ENCODE measurements around the gene GAS2.
"Not testable (repeated sequence)": the region's sequence is repeated elsewhere in the genome, so short reads cannot be mapped to it uniquely, and the experiment has no call there.

GAS2 gene

GRCh38 chr11:22633354-22633902 lies 33.0 kb upstream of the GAS2 start:
- TF ChIP-seq CTCF (conservative IDR thresholded peaks at IDR 0.05; ENCODE audit: low read depth, low read length) = no peak
- H3K4me3 ChIP-seq (ENCODE audit: low read length) = no peak overlapping the region
- no peak for DNase-seq (ENCODE audit: low read depth)

- peak; percentile 6 for DNase-seq (ENCODE audit: low read depth)
- no peak for TF ChIP-seq CTCF (conservative IDR thresholded peaks at IDR 0.05; ENCODE audit: low read depth, low read length)
- H3K4me3 ChIP-seq (ENCODE audit: low read length) = no peak overlapping the region
Observed at GRCh38 chr11:22634897-22635629, 31.3 kb upstream of the GAS2 start.

GRCh38 chr11:22635689-22636088 lies 30.7 kb upstream of the GAS2 start:
- no peak for TF ChIP-seq CTCF (conservative IDR thresholded peaks at IDR 0.05; ENCODE audit: low read depth, low read length)
- DNase-seq (ENCODE audit: low read depth) = no peak
- no peak overlapping the region for H3K4me3 ChIP-seq (ENCODE audit: low read length)

GRCh38 chr11:22640862-22641261 lies 25.5 kb upstream of the GAS2 start:
- no peak for TF ChIP-seq CTCF (conservative IDR thresholded peaks at IDR 0.05; ENCODE audit: low read depth, low read length)
- no peak for DNase-seq (ENCODE audit: low read depth)
- no peak overlapping the region for H3K4me3 ChIP-seq (ENCODE audit: low read length)

GRCh38 chr11:22641559-22641958 lies 24.9 kb upstream of the GAS2 start:
- no peak for TF ChIP-seq CTCF (conservative IDR thresholded peaks at IDR 0.05; ENCODE audit: low read depth, low read length)
- H3K4me3 ChIP-seq (ENCODE audit: low read length) = no peak overlapping the region
- DNase-seq (ENCODE audit: low read depth) = no peak

GRCh38 chr11:22652346-22652745 lies 14.1 kb upstream of the GAS2 start:
- not testable (repeated sequence) for H3K4me3 ChIP-seq (ENCODE audit: low read length); DNase-seq (ENCODE audit: low read depth)

GRCh38 chr11:22656130-22656529 lies 10.3 kb upstream of the GAS2 start:
- H3K4me3 ChIP-seq (ENCODE audit: low read length) = no peak overlapping the region
- TF ChIP-seq CTCF (conservative IDR thresholded peaks at IDR 0.05; ENCODE audit: low read depth, low read length) = no peak
- no peak for DNase-seq (ENCODE audit: low read depth)
